ENCODE results near the gene LAG3.

The LAG3 gene

DNA sequence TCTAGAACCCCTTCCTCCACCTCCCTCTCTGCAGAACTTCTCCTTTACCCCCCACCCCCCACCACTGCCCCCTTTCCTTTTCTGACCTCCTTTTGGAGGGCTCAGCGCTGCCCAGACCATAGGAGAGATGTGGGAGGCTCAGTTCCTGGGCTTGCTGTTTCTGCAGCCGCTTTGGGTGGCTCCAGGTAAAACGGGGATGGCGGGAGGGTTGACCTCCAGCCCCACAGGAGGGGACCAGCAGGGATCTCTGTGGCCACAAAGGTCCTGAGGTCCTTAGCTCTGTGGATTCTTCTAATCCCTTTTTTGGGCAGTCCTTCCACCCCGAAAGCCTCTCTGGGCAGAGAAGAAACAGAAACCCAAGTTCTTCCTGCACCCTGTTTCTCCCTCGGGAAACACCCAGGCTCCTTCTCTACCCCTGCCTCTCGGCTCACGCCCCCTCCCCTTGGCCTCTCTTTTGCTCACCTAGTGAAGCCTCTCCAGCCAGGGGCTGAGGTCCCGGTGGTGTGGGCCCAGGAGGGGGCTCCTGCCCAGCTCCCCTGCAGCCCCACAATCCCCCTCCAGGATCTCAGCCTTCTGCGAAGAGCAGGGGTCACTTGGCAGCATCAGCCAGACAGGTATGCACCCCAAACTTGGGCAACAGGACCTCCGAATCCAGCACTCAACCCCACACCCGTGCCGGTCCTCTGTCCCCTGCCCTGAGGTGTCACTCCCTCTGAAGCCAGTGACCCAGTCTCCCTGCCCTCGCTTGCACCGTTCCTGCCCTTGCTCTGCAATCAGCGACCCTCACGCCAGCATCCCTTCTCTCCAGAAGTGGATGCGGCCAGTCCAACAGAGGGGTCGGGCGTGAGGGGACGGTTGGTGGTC lies 638 bp downstream of the LAG3 start:
- DNase-seq = no peak

DNA sequence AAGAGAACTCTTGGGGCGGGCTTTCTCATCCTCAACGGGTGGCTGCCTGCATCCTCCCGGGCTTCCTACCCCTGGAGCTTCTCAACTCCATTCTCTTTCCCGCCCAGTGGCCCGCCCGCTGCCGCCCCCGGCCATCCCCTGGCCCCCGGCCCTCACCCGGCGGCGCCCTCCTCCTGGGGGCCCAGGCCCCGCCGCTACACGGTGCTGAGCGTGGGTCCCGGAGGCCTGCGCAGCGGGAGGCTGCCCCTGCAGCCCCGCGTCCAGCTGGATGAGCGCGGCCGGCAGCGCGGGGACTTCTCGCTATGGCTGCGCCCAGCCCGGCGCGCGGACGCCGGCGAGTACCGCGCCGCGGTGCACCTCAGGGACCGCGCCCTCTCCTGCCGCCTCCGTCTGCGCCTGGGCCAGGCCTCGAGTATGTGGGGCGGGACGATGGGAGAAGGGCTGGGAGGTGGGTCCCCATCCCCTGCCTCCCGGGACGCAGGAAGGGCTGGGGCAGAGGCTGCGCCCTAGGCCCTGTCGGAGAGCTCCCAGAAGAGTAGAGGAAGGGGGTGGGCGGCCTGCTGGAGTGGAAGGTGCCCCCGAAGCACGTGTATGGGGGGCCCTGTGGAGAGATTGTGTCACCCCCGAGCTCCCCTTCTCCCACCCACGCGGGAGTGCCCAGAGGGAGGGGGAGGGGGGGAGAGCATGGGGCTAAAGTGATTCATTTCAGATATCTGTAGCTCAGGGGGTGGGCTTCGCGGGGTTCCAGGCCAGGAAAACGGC lies 1.5 kb downstream of the LAG3 start:
- no peak for DNase-seq

DNA sequence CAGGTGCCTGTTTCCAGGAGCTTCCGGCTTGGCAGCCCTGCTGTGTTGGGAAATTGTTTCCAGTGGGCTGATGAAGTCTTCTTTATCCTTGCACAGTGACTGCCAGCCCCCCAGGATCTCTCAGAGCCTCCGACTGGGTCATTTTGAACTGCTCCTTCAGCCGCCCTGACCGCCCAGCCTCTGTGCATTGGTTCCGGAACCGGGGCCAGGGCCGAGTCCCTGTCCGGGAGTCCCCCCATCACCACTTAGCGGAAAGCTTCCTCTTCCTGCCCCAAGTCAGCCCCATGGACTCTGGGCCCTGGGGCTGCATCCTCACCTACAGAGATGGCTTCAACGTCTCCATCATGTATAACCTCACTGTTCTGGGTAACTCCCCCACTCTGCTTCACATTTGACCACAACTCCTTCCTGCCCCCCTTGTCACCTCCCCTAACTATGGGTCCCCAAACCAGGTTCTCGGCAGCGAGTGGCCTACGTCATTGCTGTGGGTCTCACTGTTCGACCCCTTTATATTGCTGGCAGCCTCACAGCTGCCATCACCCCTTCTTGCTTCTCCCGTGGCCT lies 2.3 kb downstream of the LAG3 start:
- DNase-seq = no peak

- DNase-seq = no peak
These were observed 3.2 kb downstream of the LAG3 start for GRCh38 chr12:6775185-6776174.

GRCh38 chr12:6777386-6777785 lies 5.1 kb downstream of the LAG3 start:
- no peak for DNase-seq

- peak in 1 of 2 experiments; percentile 8 for DNase-seq
These were observed 5.9 kb downstream of the LAG3 start for GRCh38 chr12:6778217-6778573.

DNA sequence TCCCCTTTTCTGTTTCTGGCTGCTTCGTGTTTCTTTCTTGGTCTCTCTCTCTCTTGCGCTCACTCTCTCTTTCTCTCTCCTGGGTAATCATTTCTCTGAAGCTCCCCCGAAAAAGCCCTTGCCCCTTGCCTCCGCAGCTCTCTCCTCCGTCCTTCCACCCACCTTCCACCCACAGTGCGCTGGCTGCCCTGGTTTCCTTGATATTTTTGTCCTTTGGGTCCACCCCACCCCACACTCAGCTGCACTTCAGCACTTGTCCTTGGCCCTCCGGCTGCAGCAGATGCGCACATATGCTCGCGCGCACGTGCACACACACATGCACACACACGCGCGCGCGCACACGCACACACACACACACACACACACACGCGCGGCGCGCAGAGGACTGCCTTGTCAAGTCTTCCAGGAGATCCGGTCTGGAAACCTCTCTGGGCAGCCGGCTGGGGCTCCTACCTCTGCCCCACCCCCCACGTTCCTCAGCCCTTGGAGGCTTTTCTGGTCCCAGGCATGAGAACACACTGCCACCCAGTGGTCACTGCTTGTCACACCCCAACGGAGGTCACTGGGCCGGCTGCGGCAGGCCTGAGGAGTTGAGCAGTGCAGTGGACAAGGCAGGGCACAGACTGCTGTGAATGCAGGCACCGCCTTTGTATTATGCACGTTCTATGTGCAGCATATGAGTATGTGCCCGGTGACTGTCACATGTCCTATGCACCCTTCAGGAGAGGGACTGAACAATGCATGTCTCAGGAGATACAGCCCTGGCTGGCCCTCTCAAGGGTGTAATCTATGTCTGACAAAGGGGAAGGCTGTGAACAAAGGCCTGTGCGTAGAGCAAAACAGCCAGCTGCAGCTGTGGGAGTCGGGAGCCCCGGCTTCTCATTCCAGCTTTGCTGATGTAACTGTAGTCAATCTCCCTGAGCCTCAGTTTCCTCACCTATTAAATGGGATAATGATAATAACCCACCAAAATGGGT lies 6.5 kb downstream of the LAG3 start:
- peak; percentile 35 to 82 for DNase-seq

DNA sequence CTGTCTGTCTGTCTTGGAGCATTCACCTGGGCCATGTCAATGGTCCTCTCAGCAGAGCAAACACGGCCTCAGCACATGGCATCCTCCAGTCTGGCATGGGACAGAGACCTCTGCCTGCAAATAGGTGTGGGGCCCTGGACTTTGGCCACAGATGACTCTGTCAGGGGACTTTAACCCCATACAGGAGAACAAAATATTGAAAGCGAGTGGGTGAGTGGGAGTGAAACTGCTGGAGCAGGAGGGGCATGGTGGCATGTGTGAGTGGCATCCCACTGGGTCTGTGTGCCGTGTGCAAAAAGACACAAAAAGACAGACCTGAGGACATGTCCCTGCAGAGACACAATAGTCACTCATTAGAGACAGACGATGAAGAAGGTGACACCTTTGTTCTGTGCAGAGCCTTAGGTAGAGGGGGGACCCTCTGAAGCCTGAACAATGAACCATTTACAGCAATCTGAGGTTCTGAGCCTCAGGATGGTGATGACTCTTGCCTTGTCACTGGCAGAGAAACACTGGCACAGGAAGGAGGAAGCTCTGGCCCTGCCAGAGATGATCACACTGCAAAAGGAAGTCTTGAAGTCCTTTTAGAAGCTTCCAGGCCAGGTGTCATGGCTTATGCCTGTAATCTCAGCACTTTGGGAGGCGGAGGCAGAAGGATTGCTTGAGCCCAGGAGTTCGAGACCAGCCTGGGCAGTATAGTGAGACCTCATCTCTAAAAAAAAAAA lies 7.5 kb downstream of the LAG3 start:
- DNase-seq = no peak

GRCh38 chr12:6780573-6780972 lies 8.3 kb downstream of the LAG3 start:
- DNase-seq = no peak

- DNase-seq = no peak
These were observed 9.8 kb downstream of the LAG3 start for GRCh38 chr12:6782119-6782518.

DNA sequence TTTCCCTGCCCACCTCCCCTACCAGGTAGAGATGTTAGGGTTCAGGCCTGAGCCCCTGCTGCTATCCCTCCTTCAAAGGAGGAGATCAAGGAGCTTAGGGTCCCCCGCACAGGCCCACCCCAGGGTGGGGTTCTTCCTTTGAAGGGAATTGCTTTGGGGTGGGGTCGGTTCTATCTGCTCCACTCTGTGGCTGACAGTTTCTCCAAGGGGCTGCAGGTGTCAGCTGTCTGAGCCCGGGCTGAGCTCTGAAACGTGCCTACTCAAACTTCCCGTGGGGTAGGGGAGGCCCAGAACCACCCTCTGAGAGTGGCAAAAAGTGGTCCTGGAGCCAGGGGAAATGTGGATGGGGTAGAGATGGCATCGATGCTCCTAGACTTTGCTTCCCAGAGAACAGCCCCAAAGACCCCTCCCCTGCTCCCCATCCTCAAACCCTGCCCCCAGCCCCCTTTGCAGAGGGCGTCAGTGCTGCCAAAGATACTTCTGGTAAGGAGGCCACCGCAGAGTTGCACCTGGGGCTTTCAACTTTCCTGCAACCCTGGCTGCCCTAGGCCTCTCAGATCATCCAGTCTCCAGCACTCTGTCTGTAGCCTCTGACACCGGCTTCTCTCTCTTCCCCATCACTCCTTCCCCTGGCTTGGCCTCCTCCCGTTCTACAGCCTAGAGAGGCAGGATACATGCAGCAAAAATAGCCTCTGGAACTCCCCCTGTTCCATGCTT lies 10.7 kb downstream of the LAG3 start:
- no peak for DNase-seq

DNA sequence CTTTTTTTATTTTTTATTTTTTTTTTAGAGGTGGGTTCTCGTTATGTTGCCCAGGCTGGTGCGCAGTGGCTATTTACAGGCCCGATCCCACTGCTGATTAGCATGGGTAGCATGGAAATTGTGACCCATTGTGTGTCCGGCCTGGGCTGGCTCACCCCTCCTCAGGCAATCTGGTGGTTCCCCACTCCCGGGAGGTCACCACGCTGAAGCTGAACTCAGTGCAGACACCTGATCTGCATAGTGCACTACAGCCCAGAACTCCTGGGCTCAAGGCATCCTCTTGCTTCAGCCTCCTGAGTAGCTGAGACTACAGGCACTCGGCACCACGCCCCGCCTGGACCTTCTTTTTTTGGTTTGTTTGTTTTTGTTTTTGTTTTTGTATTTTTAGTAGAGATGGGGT lies 11.5 kb downstream of the LAG3 start:
- DNase-seq = no peak

DNA sequence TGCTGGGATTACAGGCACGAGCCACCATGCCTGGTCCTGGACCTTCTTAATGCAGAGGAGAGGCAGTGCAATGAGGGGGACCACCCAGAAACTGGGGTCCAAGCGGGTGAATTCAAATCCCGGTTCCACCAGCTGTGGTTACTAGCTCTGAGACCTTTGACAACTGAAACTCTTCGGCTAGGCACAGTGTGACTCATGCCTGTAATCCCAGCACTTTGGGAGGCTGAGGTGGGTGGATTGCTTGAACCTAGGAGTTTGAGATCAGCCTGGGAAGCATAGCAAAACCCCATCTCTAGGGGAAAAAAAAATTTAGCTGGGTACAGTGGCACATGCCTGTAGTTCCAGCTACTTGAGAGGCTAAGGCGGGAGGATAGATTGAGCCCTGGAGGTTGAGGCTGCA lies 12.0 kb downstream of the LAG3 start:
- no peak for DNase-seq

GRCh38 chr12:6784761-6785160 lies 12.4 kb downstream of the LAG3 start:
- DNase-seq = no peak

- DNase-seq = no peak
These were observed 14.2 kb downstream of the LAG3 start for GRCh38 chr12:6786416-6787094.

DNA sequence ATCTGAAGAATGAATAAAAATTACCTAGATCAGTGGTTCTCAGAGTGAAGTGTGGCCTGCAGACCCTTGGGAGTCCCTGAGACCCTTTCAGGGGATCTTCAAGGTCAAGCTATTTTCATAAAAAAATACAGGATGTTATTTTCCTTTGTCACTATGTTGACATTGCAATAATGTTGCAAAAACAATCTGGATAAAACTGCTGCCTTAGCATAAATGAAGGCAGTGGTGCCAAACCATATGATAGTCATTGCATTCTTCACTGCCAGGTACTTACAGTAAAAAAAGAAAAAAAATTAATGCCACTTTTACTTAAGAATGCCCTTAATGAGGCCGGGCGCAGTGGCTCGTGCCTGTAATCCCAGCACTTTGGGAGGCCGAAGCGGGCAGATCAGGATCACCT lies 15.0 kb downstream of the LAG3 start:
- DNase-seq = no peak

GRCh38 chr12:6788972-6789924 lies 16.9 kb downstream of the LAG3 start, which contains the start of gene CD4:
CD4 (plus strand) TSS chr12:6789528; CDS start chr12:6800139, 10,611 bp downstream.
- no peak for DNase-seq
